Epithelial cell of umbilical artery (primary cell): ENCODE data around the gene OMD. TPM values are rescaled to one million over a fixed set of nuclear protein-coding genes. Genes with fewer than 3 reads are reported as not detected.

Source experiments
- total RNA-seq: library from RNA; depleted of rRNA; stranded (reverse); fragments of >200 nt; gene quantifications from 2 replicates; pipeline ENCODE4 v1.2.3, GENCODE V29; 2014

Gene OMD
- total RNA-seq: not detected in 2 replicates

GRCh38 chr9:92424340-92424739 lies at the start of gene OMD:
Gene OMD, minus strand, starts transcription at chr9:92424471. Its CDS starts 6,913 bp downstream, at chr9:92417558.

GRCh38 chr9:92404042-92404836 lies 20.0 kb downstream of the OMD start, which contains the start of gene OGN:
Gene OGN, minus strand, starts transcription at chr9:92404578. Its CDS starts 1,171 bp downstream, at chr9:92403407.

Other genes starting within 250 kb of the OMD start
- 201 and 253 TPM in 2 replicates for gene IARS1, start 130.8 kb downstream of the OMD start, total RNA-seq
- 19.5 and 34.5 TPM in 2 replicates for gene NOL8, start 99.1 kb downstream of the OMD start, total RNA-seq
- gene CENPP, start 98.5 kb downstream of the OMD start, total RNA-seq: 2.6 and 4.7 TPM in 2 replicates
- not detected in 2 replicates for gene OGN, start 19.9 kb downstream of the OMD start, total RNA-seq
- not detected in 2 replicates for gene ASPN, start 58.0 kb upstream of the OMD start, total RNA-seq
- 0.32 TPM in 1 of 2 replicates, not detected in the other for gene ECM2, start 111.5 kb upstream of the OMD start, total RNA-seq
- 16.3 and 26.3 TPM in 2 replicates for gene IPPK, start 245.7 kb upstream of the OMD start, total RNA-seq